H54 (cell line): Measurements from ENCODE around the gene SYNE3.

ENCODE experiments used
- DNase-seq: peaks from one replicate; pipeline ENCODE4 v3.0.0; 2011; ENCODE audit warnings: low spot score, mixed read lengths; ENCODE audit not compliant: insufficient read length
- FAIRE-seq: peaks from 3 replicates; lab custom pipeline; 2011; peaks lifted over from hg19 to GRCh38; lab: Jason Lieb, UNC
- POLR2A ChIP-seq: IDR thresholded peaks from 2 replicates; pipeline ENCODE4 v1.6.1; 2011; ENCODE audit warnings: low read depth, mild to moderate bottlenecking, low read length

The SYNE3 gene

GRCh38 chr14:95548328-95548929 lies 32.0 kb upstream of the SYNE3 start:
- FAIRE-seq (no peak), DNase-seq (no peak)
- no peak for TF ChIP-seq POLR2A

GRCh38 chr14:95547626-95548327 lies 31.3 kb upstream of the SYNE3 start:
- no peak for TF ChIP-seq POLR2A
- FAIRE-seq (peak; percentile 94), DNase-seq (peak; percentile 72)

- DNase-seq (no peak), FAIRE-seq (no peak)
- no peak for TF ChIP-seq POLR2A
Measured at GRCh38 chr14:95547272-95547625, 30.8 kb upstream of the SYNE3 start.

GRCh38 chr14:95545515-95546168 lies 29.2 kb upstream of the SYNE3 start:
- peak; percentile 78 for FAIRE-seq
- DNase-seq, result peak; percentile 44
- no peak for TF ChIP-seq POLR2A

GRCh38 chr14:95544588-95544987 lies 28.1 kb upstream of the SYNE3 start:
- FAIRE-seq, result no peak
- DNase-seq, result no peak
- TF ChIP-seq POLR2A, result no peak

GRCh38 chr14:95543021-95543420 lies 26.6 kb upstream of the SYNE3 start:
- DNase-seq (no peak), FAIRE-seq (no peak)
- no peak for TF ChIP-seq POLR2A

GRCh38 chr14:95541932-95542930 lies 25.8 kb upstream of the SYNE3 start:
- FAIRE-seq (no peak), DNase-seq (no peak)
- TF ChIP-seq POLR2A, result no peak

GRCh38 chr14:95541346-95541745 lies 24.9 kb upstream of the SYNE3 start:
- FAIRE-seq (no peak), DNase-seq (no peak)
- no peak for TF ChIP-seq POLR2A

GRCh38 chr14:95540236-95540855 lies 23.9 kb upstream of the SYNE3 start:
- FAIRE-seq (no peak), DNase-seq (no peak)
- TF ChIP-seq POLR2A, result no peak

GRCh38 chr14:95538801-95539509 lies 22.5 kb upstream of the SYNE3 start:
- DNase-seq, result no peak
- FAIRE-seq, result no peak
- TF ChIP-seq POLR2A, result no peak

GRCh38 chr14:95537298-95538089 lies 21.0 kb upstream of the SYNE3 start:
- FAIRE-seq, result no peak
- no peak for TF ChIP-seq POLR2A
- DNase-seq, result no peak

GRCh38 chr14:95536671-95537070 lies 20.2 kb upstream of the SYNE3 start:
- DNase-seq (no peak), FAIRE-seq (no peak)
- no peak for TF ChIP-seq POLR2A
